Stimulated activated CD8-positive, alpha-beta memory T cell treated with anti-CD3 and anti-CD28 coated beads, Interleukin-7, amount 100 ng/mL, for 48 hours (primary cell): ENCODE results near the gene GCNT2.
"Not testable (repeated sequence)": the region's sequence is repeated elsewhere in the genome, so short reads cannot be mapped to it uniquely, and the experiment has no call there.

Experiments used
- DNase-seq, 2 donors: peaks; one replicate each; pipeline ENCODE4 v3.0.0-alpha.2; 2020; ENCODE audit warnings: low read depth in 1 of 2; ENCODE audit errors: extremely low read depth in 1 of 2

GCNT2 gene

DNA sequence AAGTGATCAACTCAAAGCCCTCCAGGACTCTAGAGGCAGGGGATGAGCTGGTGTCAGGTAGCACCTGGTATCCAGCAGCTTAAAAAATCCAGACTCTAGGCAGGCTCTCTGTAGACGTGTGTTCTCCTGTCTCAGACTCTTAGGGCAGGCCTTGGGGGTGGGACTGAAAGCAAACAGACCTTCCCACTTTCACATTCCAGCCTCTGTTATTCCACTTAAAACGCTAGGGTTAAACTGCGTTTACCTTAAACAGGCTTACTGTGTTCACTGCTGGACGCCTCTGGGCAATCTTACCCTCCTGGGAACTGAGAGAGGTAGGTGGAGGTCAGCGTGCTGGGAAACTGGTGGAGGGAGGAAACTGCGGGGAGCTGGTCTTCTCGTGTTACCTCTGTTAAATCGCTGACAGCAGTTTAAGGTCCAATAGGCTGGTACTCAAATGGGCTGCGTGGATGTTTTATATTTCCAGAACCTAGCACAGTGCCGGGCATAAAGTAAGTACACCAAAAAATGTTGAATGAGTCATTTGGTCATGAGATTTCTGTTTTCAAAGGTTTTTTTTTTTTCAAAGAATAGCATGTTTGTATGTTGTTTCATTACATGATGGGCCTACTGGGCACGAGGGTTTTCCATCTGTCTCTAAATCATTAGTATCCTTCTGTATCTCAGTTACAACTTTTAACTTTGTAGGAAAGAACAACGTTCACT lies at the start of gene GCNT2:
Gene GCNT2, plus strand, starts transcription at position 248 of the 705 bp plus-strand sequence. CDS start 7,561 bp downstream, outside the sequence.
- DNase-seq: no peak

DNA sequence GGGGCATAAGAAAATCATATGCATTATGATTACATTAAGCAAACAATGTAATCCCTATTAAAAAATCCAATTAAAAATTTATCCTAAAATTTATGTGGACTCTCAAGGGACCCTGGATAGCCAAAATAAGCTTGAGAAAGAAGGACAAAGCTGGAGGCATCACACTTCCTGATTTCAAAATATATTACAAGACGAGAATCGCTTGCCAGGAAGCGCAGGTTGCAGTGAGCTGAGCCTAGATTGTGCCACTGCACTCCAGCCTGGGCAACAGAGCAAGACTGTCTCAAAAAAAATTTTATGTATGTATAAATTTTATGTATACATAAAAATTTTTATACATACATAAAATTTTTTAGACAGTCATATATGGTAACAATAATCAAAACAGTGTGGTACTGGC lies 48.5 kb upstream of the GCNT2 start:
- no peak for DNase-seq

DNA sequence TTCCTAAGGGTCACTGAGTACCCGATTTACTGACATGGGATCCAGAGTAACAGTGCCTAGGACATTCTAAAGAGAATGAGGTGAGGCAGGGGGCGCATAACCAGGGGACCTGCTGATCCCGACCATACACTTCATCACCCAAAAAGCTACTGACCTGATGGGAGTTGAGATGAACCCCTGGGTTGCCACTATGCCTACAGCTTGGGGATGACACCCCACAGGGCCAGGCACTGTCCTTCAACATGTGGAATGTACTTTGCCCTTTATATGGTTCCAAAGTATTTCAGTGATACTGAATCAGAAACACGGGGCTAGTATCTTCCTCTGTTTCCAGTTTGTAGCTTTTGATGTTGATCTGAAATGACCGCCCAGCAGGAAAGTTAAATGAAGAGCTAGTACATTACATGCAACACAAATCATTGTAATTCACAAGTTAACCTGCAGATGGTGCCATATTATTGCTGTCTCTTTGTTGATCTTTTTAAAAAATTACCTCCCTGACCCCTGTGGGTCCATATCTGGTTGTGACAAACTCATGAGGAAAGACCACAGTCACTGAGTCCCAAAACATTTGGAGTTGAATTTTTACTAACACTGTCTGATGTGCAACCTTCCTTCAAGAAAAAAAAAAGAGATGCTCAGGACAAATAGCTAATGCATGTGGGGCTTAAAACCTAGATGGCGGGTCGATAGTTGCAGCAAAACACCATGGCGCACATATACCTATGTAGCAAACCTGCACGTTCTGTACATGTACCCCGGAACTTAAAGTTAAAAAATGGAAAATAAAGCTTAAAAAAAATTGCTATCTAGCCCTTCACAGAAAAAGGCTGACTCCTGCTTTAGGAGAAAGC lies 42.7 kb upstream of the GCNT2 start:
- DNase-seq: no peak

DNA sequence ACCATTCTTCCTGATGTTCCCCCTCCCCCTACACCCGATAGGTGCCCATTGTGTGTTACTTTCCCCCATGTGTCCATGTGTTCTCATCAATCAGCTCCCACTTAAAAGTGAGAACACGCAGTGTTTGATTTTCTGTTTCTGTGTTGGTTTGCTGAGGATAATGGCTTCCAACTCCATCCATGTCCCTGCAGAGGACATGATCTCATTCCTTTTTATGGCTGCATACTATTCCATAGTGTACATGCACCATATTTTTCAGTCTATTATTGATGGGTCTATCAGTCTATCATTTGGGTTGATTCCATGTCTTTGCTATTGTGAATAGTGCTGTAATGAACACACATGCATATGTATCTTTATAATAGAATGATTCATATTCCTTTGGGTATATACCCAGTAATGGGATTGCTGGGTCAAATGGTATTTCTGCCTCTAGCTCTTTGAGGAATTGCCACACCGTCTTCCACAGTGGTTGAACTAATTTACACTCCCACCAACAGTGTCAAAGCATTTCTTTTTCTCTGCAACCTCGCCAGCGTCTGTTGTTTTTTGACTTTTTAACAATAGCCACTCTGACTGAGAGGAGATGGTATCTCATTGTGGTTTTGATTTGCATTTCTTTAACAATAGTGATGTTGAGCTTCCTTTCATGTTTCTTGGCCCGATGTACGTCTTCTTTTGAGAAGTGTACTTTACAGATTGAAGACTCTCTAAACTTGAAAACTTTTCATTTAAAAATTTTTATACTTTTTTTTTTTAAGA lies 41.0 kb upstream of the GCNT2 start:
- no peak for DNase-seq

DNA sequence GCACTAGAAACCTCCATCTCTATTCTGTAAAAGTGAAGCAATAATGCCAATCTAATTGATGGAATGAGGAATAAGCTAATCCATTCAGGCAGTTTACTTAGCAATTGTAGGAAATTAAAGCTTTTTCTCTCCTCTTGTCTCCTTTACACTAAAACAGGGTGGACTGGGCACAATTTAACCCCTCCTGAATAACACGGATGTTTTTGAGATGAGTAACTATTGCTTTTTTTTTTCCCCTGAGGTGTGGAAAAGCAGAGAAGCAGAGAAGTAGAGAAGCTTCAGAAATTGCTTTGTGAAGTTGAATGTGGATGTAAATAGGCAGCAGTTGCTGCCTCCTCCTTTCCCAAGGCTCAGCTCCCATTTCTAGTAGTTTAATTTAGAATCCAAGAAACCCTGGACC lies 40.0 kb upstream of the GCNT2 start:
- no peak for DNase-seq

DNA sequence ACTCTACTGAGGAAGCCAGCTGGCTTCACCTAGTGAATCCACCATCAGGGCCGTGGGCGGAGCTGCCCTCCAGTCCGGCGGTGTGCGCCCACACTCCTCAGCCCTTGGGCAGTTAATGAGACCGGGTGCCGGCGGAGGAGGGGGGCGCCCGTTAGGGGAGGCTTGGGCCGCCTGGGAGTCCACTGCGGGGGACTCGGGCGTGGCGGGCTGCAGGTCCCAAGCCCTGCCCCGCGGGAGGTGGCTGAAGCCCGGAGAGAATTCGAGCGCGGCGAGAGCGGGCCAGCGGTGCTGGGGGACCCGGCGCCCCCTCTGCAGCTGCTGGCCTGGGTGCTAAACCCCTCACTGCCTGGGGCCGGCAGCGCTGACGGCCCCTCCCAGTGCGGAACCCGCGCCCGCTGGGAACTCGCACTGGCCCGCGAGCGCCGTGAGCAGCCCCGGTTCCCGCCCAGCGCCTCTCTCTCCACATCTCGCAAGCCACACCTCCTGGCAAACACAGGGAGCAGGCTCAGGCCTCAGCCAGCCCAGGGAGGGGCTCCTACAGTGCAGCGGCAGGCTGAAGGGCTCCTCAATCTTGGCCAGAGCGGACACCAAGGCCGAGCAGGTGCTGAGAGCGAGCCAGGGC lies 38.4 kb upstream of the GCNT2 start:
- no peak for DNase-seq

DNA sequence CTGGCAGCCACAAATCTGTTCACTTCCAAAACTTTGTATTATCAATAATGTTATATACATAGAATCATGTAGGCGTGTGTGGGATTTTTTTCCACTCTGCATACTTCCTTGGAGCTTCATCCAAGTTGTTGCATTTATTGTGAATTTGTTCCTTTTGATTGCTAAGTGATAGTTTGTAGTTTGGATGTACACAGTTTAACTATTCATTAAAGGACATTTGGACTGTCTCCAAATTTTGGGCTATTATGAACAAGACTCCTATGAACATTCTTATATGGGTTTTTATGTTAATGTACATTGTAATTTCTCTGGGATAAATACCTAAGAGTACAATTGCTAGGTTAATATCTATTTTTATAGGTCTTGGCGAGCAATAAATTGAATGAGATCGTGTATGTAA lies 36.2 kb upstream of the GCNT2 start:
- DNase-seq: no peak

DNA sequence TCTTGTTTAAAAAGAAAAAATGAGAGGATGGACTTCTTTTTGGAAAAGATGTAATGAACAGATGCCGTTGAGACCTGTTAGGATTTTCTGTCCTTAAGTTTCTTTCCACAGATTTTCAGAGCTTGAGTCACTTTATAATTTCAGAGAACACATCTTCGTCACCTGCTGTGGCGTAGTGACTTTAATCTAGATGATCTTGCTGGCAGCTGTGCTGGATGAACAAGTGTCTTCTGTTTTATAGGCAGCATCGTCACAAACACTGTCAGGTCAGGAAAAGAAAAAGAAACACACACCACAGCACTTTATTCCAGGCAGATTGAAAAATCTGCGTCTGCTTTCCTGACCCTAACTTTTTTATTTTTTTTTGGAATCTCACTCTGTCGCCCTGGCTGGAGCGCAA lies 35.7 kb upstream of the GCNT2 start:
- DNase-seq: no peak

DNA sequence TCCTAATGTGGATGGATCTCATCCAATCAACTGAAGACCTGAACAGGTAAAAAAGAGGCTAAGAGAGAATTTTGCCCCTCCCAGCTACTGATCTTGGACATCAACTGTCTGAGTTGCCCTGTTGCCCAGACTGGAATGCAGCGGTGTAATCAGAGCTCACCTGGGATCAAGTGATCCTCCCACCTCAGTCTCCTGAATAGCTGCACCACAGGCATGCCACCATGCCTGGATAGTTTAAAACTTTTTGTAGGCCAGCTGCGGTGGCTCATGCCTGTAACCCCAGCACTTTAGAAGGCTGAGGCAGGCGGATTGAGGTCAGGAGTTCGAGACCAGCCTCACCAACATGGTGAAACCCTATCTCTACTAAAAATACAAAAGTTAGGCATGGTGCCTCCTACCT lies 34.9 kb upstream of the GCNT2 start:
- no peak for DNase-seq

DNA sequence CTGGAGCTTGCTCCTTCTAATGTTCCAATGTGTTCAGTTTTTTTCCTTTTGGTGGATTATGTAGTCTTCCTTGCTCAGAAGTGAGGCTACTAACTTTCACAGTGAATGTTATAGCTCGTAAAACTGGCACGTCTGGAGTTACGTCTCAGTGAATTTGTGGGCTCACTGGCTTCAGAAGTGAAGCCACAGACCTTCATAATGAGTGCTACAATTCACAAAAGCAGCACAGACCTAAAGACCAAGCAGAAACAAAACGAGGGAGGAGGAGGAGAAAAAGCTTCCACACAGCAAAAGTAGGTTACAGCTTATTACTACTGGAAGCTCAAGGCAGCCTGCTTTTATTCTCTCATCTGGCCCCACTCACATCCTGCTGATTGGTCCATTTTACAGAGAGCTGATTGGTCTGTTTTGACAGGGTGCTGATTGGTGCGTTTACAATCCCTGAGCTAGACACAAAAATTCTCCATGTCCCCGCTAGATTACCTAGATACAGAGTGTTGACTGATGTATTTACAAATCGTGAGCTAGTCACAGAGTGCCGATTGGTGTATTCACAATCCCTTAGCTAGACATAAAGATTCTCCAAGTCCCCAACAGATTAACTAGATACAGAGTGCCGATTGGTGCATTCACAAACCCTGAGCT lies 34.1 kb upstream of the GCNT2 start:
- not testable (repeated sequence) for DNase-seq

DNA sequence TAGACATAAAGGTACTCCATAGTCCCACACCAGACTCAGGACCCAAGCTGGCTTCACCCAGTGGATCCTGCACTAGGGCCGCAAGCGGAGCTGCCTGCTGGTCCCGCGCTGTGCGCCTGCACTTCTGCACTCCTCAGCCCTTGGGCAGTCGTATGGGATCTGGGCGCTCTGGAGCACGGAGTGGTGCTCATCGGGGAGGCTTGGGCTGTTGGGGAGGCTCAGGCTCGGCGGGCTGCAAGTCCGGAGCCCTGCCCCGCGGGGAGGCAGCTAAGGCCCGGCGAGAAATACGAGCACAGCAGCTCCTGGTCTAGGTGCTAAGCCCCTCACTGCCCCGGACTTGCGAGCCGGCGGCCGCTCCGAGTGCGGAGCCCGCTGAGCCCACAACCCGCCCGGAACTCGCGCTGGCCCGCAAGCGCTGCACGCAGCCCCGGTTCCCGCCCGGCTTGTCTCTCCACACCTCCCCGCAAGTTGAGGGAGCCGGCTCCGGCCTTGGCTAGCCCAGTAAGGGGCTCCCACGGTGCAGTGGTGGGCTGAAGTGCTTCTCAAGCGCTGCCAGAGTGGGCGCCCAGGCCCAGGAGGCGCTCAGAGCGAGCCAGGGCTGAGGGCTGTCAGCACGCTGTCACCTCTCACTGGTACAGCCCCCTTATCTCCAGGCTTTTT lies 33.4 kb upstream of the GCNT2 start:
- no peak for DNase-seq

DNA sequence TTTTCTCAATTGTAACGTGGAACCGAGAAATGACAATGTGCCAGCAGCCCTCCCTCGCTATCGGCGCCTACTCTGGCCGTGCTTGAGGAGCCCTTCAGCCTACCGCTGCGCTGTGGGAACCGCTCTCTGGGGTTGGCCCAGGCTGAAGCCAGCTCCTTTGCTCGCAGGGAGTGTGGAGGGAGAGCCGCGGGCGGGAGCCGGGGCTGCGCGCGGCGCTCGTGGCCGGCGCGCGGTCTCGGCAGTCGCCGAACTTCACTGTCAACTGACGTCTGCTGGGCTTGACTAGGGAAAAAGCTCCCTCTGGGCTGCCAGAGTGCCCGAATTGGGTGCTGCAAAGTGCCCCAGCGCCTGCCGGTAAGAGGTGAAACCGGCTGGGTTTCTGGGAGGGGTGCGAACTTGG lies 29.7 kb upstream of the GCNT2 start:
- no peak for DNase-seq

DNA sequence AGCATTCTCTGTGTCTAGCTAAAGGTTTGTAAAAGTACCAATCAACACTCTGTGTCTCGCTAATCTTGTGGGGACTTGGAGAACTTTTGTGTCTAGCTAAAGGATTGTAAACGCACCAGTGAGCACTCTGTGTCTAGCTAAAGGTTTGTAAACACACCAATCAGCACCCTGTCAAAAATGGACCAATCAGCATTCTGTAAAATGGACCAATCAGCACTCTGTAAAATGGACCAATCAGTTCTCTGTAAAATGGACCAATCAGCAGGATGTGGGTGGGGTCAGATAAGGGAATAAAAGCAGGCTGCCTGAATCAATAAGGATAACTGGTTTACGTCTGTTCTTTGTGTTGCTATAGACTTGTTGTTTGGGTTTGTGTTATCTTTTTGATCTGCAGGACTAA lies 29.2 kb upstream of the GCNT2 start:
- not testable (repeated sequence) for DNase-seq

DNA sequence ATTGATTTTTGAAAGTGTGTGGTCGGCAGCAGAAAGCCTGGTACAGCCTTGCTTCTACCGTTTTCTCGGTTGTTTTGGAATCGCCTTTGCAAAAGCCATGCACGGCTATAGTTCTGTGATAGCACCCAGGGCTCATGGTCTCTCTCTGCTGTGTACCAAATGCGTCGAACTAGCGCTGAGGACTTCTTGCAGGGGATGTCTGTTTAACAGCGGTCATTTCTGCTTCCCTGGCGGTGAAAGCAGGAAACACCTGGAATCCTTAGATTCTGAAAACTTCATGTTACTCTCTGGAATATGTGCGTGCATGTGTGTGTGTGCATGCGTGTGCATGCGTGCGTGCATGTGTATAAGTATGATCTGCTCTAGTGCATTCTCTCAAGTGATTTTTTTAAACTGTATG lies 26.1 kb upstream of the GCNT2 start:
- no peak for DNase-seq

DNA sequence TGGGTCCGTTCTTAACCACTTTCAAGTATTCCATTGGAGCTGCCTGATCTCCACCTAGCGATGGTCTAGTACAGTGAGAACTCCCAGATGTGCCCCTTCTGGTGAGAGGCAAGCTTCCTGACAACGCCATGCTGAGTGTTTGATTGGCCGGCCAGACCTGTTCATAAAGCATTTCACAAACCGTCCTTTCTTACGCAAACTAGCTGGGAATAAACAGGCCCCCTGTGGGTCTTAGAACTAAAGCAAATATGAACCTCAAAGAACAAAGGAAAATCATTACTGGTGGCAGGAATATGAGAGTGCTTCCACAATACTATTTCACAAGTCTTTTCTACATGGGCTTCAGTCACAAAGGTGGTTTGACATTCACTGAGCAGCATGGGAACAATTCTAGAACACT lies 15.6 kb upstream of the GCNT2 start:
- no peak for DNase-seq

DNA sequence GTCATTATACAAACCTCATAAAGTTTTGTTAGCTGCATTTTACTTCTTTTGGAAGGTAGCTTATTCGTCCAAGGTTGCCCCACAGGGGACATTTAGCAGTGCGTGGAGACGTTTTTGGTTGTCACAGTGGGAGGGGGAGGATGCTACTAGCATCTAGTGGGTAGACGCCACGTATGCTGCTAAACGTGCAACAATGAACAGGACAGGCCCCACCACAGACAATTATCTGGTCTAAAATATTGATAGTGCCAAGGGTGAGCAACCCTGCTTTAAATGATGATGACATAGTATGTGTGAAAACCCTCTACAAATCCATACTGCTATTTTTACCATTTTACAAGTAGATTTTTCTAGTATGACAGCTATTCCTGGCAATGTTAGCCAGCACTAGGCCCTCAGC lies 13.9 kb upstream of the GCNT2 start:
- no peak for DNase-seq

DNA sequence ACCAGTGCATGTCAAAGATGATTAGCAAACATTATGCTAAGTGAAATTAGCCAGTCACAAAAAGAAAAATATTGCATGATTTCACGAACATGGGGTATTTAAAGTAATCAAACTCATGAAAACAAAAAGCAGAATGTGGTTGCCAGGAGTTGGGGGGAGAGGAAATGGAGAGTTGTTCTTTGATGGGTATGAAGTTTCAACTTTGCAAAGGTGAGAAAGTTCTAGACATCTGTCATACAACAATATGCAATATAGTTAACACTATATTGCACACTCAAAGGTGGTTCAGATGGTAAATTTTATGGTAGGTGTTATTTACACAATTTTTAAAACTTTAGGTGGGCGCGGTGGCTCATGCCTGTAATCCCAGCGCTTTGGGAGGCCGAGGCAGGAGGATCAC lies 13.4 kb upstream of the GCNT2 start:
- DNase-seq: no peak

DNA sequence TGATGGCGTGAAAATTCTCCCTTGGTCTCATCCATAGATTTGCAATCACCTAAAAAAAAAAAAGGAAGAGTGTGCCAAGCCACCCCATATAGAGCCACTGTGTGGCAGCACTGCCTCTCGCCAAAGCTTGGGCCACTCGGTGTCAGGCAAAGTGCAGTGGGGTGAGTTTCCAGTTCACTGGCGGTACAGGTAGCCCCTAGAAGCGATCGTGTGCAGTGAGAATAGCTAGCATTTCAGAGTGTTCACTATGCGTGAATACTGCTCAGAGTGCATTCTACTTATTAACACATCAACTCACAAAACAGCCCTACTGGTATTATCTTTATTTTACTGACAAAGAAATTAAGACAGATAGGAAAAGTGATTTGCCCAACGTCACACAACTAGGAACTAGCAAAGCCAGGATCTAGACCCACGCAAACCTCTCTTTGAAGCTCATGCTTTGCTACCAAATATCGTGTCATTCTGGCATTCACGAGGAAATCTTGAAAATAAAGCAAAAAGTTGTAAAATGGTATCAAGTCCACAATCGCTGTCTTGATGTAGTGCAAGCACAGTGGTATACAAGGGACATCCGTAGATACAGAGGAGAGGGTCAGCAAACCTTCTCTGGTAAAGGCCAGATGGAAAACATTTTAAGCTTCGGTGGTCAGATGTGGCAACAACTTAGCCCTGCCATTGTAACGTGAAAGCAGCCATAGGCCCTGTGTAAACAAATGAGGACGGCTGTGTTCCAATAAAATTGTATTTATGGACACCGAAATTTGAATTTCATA lies 10.4 kb upstream of the GCNT2 start:
- peak in 1 of 2 donors; percentile 42 for DNase-seq

DNA sequence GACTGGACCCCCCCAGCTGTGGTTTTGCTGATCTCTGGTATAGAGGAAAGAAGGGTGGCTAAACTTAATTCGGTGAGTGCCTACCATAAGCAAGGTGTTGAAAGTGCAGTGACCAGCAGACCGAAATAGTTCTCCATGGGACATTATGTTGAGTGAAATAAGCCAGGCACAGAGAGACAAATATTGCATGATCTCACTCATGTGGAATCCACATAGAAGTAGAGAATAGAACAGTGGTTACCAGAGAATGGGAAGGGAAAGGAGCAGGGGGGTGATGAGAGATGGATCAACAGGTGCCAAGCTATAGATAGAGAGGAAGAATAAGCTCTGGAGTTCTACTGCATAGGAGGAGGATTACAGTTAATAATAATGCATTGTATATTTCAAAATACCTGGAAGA lies 9.7 kb upstream of the GCNT2 start:
- no peak for DNase-seq
